ENCODE measurements around the gene SMG6.
"Not testable (repeated sequence)": the region's sequence is repeated elsewhere in the genome, so short reads cannot be mapped to it uniquely, and the experiment has no call there.

SMG6 gene

DNA sequence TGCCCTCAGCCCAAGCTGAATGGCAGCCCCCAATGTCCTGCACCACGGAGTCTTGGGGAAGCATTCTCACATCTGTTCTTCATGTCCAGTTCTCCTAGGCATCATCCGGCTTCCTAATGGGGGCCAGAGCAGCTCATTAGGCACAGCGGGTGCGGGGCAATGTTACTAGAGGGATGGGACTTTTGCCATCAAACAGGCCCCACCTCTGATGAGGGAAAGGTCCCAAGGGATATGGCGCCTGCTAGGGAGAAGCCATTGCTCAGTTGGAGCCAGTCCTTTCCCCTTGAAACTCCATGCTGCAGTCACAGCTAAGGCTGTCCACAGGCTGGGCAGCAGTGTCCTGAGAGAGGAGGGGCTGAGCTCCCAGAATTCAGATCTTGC lies 275.4 kb downstream of the SMG6 start:
- no peak for DNase-seq (ENCODE audit: low read depth in 2 of 2)

DNA sequence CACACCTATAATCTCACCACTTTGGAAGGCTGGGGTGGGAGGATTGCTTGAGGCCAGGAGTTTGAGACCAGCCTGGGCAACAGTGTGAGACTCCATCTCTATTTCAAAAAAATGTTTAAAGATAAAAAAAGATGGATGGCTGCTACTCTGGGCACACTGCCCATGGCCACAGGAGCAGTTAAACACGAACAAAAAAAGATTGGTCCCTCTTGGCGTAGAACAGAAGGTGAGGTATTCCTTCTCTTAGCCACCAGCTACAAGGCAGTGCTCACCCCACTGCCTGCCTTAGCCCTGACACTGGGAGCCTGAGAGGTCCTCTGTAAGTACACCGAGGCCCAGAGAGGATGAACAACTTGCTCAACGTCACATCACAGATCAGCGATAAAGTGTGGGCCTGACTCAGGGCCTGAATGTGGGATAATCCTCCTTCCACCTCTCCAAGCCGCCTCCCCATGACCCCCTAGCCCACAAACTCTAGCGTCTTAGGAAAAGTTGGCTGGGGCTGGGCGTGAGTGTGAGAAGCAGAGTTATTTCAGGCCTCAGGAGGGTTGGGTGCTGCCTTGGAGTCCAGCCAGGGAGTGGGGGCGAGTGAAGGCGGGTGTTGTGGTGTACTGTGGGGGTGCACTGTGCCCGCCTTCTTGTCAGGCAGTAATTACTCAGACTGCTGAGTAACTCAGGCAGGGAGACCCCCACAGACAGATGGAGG lies 275.9 kb downstream of the SMG6 start:
- no peak for DNase-seq (ENCODE audit: low read depth in 2 of 2)

DNA sequence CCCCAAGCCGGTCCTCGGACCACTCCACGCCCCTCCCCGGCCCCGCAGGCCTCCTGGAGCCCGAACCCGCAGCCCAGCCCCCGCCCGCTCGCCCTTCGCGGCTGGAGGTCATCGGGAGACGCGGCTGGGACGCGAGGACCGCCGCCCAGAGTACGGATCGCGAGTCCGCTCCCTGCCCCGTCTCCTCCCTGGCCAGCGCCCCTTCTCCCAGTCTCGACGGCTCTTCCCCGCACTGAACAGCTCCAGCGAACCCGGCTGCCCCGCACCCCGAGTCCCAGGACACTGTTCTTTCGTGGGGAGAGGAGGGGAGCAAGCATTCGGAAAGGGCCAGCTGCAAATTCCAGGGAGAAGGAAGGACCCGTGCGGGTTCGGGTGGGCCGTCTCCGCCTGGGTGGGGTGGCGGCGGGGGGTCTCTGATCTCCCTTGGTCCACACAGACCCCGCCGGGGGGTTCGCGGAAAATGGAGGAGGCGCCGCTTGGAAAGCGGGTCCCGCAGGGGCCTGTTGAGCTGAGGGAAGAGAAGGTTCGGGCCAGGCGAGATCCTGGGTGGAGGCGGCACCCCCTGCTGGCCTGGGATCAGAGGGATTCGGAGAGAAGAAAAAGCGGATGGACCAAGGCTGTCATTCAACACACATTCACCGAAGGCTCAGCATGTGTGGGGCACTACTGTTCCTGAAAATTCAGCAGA lies 277.8 kb downstream of the SMG6 start:
- DNase-seq (ENCODE audit: low read depth in 2 of 2), result peak in 1 of 2 donors; percentile 19

DNA sequence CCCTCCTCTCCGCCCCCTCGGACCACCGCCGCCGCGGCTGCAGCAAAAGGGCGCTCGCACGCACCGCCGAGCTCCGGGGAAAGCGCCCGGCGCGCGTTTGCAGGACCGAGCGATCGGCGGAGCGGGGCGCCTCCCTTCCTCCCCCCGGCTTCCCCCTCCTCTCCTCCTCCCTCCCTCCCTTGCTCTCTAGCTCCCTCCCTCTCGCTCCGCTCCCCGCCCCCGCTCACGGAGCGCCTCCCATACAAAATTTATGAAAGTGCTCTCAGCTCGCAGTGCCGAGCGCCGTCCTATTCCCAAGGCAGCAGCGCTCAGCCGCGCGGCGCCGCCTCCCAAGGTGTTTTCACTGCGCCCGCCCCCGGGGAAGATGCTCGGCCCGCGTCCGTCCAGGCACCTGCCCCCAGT lies 278.4 kb downstream of the SMG6 start, which contains the start of gene RTN4RL1:
TSS of gene RTN4RL1 (minus strand) at position 115 of the 402 bp plus-strand sequence. CDS start 469 bp downstream, outside the sequence.
- peak; percentile 61 to 68 for DNase-seq (ENCODE audit: low read depth in 2 of 2)

DNA sequence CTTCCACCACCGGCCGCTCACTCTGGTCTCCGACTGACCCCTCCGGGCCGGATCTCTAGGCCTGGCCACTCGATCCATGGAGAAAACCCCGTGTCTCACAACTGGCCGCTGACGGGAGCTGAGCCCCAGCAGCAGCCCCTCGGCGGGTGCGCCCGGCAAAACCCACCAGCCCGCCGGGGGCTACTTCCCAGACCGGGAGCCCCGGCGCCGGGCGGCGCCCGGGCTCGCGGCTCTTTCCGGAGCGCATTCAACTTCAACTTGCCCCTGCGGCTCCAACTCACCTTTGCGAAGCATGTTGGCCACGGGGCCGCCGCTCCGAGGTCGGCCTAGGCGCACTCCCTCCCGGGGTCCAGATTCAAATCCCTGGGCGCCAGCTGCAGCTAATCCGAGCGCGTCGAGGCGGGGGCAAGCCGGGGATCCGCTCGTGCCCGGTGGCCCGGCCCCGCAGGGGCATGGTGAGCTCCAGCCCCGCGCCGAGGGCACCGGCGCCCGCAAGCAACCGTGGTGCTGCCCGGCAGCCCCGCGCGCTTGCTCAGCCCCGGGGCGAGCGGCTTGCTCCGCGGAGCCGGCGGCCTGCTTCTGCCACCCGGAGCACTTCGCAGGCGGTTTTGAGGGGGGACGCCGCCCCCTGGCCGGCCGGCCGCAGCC lies 278.9 kb downstream of the SMG6 start:
- DNase-seq (ENCODE audit: low read depth in 2 of 2), result peak in 1 of 2 donors; percentile 11

DNA sequence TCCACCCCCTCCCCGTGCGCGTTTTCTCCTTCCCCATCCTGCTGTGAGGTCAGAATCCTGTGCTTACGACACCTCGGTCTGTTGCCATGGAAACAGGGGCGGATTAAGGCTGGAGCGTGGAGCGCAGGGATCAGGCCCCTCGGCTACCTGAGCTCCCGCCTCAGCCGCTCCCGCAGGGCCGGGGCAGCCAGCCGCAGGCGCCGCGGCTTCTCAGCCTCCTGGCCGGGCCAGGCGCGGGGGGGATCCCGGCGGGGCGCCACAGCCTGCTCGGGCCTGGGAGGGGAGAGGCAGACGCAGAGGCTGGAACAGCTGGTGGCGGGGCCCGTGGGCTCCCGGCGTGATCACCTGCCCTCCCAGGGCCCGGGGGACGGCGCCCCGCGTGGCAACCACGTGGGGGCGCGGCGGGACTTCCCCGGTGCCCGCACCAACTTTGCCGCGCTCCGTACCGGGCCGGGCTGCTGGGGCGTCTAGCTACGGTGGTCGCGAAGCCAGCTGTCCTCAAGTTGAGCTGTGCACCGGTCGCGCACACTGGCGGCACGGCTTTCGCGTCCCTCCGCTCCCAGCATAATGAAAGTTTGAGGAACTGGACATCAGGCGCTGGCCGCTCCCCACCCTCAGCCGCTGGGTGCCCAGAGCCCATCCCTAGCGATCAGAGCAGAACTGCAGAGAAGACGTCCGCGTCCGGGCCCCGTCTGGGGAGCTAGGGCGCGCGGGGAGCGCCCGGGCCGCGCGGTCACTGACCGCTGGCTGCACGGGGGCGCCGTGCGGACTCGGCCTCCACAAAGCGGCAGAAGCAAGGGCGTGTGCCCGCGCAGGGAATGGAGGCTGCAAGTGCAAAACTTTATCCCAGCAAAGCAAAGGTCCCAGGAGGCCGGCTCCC lies 279.7 kb downstream of the SMG6 start:
- peak in 1 of 2 donors; percentile 27 for DNase-seq (ENCODE audit: low read depth in 2 of 2)

DNA sequence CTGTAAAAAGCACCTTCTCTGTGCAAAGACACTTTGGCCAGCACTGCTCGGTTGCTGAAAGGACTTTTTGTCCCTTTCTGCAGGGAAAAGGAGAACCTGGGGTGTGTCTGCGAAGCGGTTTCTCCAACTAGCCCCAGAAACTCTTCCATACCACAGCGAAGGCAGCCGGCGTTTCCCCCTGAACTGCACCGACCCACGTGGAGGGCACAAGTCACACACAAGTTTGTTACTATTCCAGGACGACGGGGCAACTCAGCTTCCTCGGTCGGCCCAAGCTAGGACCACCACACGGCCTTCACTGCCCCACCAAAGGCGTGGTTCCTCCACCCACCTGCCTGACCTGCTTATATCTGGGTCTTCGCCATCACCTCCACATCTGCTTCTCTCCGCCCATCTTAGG lies 280.3 kb downstream of the SMG6 start:
- DNase-seq (ENCODE audit: low read depth in 2 of 2), result no peak

DNA sequence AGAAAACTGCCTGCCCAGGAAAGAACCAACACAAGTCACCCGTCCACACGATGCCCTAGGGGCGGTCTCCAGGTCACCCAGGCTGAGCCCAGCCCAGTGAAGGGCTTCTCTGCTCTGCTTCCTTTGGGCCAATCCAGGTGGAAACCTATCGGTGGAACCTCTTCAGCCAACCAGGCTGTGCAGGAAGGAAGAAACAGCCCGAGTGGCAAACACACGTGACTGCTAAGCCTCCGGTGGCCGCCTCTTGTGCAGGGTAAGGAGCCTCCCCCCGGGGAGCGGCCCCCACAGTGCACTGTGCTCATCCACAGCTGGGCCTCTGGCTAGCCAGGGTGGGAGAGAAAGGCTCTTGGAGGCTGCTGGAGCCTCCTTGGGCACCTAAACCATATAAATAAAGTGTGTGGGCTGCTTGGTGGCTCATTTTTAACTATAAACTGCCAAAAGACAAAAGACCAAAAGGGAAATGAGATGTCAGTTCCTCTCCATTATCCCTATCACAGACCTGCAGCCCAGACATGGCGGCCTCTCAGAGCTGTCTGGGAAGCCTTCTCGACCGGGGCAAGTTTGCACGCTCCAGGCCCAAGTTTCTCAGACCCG lies 280.8 kb downstream of the SMG6 start:
- DNase-seq (ENCODE audit: low read depth in 2 of 2), result no peak

DNA sequence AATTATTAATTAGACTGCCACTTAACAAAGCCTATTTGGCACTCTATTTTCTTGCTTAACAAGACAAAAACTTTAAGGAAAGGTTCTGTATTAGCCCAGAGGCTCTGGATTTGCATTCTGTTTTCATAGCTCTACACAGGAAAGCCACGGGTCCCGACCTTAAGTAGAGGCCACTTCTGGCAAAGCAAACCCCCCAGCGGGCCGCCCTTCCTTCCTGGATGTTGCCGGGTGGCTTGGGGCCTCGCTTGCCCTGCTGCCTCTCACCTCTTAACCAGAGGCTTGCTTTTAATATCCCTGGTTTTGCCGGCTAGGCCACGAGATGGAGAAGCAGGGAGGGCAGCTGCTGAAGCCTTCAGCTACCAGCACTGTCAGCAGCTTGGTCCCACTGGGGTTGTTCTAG lies 282.9 kb downstream of the SMG6 start:
- DNase-seq (ENCODE audit: low read depth in 2 of 2), result no peak

DNA sequence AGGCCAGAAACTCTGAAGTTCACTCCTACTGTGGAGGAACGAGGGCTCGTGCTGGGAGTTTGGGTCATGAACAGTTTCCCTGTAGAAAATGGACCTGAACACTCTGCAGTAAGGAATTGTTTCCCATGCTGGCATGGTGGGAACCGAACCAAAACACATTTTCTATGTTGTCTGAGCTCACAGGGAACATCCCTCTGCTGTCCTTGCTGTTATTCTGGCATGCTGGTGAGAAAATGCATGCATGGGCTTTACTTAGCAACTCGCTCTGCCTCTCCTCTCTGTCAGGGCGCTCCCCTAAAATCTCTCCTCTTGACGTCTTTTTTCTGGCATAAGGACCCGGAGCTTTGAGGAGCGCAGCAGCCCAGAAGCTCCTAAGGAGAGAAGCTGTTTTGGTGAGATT lies 283.9 kb downstream of the SMG6 start:
- no peak for DNase-seq (ENCODE audit: low read depth in 2 of 2)

DNA sequence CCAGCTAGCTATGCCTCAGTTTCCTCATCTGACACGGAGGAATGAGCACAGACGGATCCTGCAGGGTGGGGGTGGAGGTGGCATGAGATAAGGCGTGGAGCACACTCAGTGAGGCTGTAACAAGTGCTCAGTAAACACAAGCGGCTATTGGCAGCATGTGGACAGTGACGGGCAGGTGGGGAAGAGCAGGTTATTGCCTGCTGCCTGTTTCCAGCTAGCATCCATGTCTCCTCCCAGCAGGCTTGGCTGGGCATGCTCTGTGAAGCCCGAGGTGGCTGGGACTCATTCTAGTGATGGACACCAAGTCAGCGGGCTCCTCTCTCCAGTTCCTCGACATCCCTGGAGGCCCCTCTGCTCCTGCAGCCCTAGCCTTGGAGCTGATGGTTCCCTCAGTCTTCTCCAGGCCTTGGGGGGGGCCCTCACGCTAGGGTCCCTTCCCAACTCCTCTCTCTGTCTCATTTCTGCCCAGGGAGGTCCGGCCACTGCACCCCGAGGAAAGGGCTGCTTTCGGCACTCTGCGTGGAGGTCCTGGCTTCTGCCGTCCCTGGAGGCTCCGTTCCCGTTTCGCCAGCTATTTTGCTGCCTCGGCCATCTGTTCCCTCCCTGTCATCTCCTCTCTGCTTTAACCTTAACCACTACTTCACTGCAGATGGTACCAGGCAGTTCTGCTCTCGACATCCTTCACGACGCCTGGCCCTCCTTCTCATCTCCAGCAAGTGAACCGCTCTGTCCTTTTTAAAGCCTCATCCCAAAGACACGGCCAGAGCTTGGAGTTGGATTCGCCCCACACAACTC lies 284.7 kb downstream of the SMG6 start:
- no peak for DNase-seq (ENCODE audit: low read depth in 2 of 2)

DNA sequence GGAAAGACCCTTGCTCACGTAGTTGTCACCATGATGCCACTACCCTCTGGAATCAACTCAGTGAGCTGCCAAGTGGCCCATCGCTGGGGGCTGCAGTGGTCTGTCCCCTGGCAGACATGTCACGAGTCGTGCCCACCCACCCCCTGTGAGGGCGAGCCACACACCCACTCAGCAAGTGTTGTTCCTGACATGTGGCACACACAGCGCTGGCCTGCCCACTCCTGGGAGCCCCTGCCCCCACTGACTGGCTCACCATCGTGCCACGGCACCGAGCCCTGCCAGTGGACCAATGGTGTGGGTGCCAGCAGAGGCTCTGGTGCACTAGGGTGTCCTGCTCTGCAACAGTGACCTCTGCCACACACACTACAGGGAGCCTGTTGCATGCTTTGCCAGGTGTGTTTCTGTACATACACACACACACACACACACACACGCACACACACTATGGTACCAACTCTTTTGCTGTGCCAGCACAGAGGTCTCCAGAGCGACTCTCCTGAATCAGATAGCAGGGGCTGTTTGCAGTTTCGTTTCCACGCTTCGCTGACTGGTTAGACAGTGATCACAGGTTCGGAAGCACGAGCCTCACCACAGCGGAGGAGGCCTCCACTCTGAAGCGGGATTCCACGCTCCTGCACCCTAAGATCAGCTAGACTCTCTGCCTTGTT lies 286.2 kb downstream of the SMG6 start:
- DNase-seq (ENCODE audit: low read depth in 2 of 2), result no peak

DNA sequence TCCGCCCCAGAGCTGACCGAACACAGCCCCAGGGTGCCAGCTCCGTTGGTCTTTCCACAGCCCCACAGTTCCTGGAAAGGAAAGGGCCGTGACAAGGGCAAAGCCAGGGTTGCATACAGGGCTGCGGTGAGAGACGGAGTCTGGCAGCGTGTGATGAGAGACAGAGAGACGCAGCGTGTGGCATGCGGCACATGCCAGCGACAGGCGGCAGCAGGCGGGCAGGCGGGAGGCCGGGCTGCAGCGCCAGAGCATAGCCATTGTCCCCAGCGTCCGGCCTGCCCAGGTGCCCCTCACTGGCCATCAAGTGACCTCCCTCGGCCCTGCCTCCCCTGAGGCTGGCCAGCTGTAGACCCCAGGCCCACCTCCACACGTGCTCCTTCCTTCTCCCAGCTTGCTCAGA lies 287.1 kb downstream of the SMG6 start:
- DNase-seq (ENCODE audit: low read depth in 2 of 2), result no peak

DNA sequence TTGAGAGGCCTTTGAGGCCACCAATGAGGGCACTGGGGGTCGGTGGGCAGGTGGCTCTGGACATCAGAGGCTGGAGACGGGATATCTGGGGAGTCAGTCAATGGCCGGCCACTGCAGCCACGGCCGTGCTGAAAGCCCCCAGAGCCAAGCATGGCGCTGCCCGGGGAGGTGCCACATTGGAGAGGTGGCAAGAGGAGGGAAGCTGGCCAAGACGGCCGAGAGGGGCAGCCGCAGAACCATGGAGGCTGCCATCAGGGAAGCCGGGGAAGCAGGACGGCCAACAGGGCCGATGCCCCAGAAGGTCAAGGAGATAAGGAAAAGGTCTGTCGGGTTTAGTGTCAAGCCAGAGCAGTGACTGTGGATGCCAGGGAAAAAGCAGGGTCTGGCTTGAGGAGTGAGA lies 288.3 kb downstream of the SMG6 start:
- DNase-seq (ENCODE audit: low read depth in 2 of 2), result no peak

DNA sequence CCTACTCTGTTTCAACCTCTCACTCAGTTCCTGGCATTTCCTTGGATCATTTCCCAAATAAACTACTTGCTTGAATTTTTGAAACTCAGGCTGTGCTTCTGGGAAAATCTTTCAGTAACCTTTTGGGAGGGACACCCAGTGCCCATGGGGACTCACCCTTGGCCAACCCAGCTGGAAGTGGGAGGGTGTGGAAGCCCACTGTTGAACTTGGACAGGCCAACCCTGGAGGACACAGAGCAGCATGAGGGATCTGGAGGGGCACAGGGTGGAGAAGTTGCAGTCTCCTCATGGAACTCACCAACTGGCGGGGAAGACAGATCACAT lies 289.6 kb downstream of the SMG6 start:
- DNase-seq (ENCODE audit: low read depth in 2 of 2), result no peak

DNA sequence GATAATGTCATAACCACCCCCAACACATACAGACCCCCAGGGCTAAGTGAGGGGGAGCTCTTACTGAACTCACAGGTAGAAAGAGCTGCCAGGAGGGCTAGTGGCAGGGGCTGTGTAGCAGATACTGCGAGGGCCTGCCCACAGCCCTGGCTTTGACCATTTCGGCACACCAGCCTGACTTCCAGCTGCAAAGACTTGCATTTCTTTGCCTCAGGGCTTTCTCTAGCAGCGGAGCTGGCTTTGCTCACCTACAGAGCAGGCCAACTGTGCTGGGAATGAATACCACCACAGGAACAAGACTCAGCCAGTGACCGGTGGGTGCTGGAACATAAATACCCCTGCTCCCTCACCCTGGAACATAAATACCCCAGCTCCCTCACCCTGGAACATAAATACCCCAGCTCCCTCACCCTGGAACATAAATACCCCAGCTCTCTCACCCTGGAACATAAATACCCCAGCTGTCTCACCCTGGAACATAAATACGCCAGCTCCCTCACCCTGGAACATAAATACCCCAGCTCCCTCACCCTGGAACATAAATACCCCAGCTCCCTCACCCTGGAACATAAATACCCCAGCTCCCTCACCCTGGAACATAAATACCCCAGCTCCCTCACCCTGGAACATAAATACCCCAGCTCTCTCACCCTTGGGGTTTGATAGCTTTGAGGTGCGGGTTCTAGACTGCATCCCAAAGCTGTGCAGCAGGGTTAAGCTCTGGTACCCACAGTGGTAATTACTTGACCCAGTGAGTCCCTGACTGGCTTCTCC lies 290.2 kb downstream of the SMG6 start:
- not testable (repeated sequence) for DNase-seq (ENCODE audit: low read depth in 2 of 2)

DNA sequence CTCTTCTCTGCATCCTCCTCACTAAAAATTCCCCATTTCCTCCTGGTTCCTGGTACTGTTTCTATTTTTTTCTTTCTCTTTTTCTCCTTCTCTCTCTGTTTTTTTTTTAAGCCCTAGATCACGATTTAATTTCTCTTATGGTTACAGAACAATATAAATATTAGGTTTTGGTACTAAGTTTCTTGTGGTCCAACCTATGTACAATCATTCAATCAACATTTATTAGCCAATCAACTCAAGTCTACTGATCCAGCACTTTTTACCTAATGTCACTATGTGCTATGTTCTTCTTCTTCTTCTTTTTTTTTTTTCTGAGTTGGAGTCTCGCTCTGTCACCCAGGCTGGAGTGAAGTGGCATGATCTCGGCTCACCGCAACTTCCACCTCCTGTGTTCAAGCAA lies 291.1 kb downstream of the SMG6 start:
- no peak for DNase-seq (ENCODE audit: low read depth in 2 of 2)

DNA sequence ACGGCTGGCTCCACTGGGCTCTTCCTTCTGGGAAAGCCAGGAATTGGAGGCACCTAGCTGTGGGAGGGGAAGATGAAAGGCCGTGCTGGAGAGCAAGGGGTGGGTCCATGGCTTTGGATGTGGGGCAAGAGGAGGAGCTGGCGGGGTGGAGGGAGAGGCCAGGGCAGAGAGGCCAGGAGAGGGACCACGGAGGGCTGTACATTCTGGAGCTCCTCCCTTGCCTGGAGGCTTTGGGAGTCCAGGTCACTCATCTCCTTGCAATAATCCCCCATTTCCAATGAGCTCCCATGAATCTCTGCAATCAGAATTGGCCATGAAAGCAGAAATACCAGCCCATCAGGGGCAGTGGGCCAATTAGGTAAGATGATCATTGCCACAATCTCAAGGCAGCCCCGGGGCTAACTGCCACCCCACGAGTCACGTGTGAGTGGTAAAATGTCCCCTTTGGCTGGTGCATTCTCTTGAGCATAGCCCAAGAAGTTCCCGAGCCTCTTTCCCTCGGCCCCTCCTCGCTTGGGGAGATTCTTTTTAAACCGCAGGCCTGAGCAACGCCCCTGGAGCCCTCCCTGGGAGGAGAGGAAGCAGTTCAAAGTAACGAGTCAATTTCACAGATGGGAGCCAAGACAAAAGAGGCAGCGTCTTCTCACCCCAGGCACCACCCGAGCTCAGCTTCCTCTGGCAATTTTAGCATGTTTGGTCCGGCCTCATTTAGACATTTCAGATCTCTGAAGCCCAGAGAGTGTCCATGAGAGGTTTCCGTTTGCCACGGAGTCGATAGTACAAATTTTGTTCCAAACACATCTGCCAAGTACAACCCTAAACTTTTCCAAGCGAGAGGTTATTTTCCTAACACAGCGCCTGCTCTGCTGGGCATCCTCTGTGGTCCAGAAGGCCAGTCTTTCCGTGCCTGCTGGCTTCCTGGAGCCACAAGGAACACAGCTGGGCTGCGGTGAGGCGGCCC lies 291.9 kb downstream of the SMG6 start:
- no peak for DNase-seq (ENCODE audit: low read depth in 2 of 2)
